Measurements from ENCODE around the gene TRABD2B. TPM values are rescaled to one million over a fixed set of nuclear protein-coding genes. Genes with fewer than 3 reads are reported as not detected.

The TRABD2B gene
- total RNA-seq, 1 experiment from 2014 or later, result not detected

GRCh38 chr1:48031676-48032075, 34.5 kb upstream of the TRABD2B start:
- no peaks in the 10 kb centered on the region for H3K27me3 ChIP-seq (replicated peaks; ENCODE audit: insufficient read depth, low read depth, low read length, poor library complexity)
- no peak overlapping the region for H3K4me3 ChIP-seq (ENCODE audit: low read depth, low read length, poor library complexity, severe bottlenecking)
- H3K4me1 ChIP-seq (ENCODE audit: insufficient read depth, low read length, poor library complexity, severe bottlenecking), result no peaks in the 10 kb centered on the region
- no peaks in the 10 kb centered on the region for H3K36me3 ChIP-seq (ENCODE audit: insufficient read depth, low read length, poor library complexity, severe bottlenecking)
- no peak for DNase-seq (ENCODE audit: low spot score)
- intact Hi-C loops (cut with micrococcal nuclease; ENCODE audit: unreplicated experiment), result no loop called here
- ChIA-PET POLR2A (ENCODE audit: low non-redundant PET) (no interaction called here), CTCF (no interaction called here)
- no peak overlapping the region for H3K27ac ChIP-seq (ENCODE audit: low read depth, low read length, poor library complexity, severe bottlenecking)
- no peak for TF ChIP-seq CTCF (conservative IDR thresholded peaks at IDR 0.05; ENCODE audit: low read depth, low read length)
- no peak for TF ChIP-seq EZH2 (IDR thresholded peaks at IDR 0.05; ENCODE audit: borderline replicate concordance, low read depth, low read length, poor library complexity, severe bottlenecking)
- H3K9me3 ChIP-seq (ENCODE audit: low read depth, low read length, poor library complexity, severe bottlenecking), result no peaks in the 10 kb centered on the region
- BruUV-seq (replicated peaks), result no TSS peak

- TF ChIP-seq CTCF (conservative IDR thresholded peaks at IDR 0.05; ENCODE audit: low read depth, low read length) (no peak), EZH2 (IDR thresholded peaks at IDR 0.05; ENCODE audit: borderline replicate concordance, low read depth, low read length, poor library complexity, severe bottlenecking) (no peak)
- H3K9me3 ChIP-seq (ENCODE audit: low read depth, low read length, poor library complexity, severe bottlenecking), result no peaks in the 10 kb centered on the region
- H3K27me3 ChIP-seq (replicated peaks; ENCODE audit: insufficient read depth, low read depth, low read length, poor library complexity), result no peaks in the 10 kb centered on the region
- ChIA-PET CTCF (no interaction called here), POLR2A (ENCODE audit: low non-redundant PET) (no interaction called here)
- H3K27ac ChIP-seq (ENCODE audit: low read depth, low read length, poor library complexity, severe bottlenecking), result no peak overlapping the region
- no peak for DNase-seq (ENCODE audit: low spot score)
- intact Hi-C loops (cut with micrococcal nuclease; ENCODE audit: unreplicated experiment), result no loop called here
- no peak overlapping the region for H3K4me3 ChIP-seq (ENCODE audit: low read depth, low read length, poor library complexity, severe bottlenecking)
- no peaks in the 10 kb centered on the region for H3K36me3 ChIP-seq (ENCODE audit: insufficient read depth, low read length, poor library complexity, severe bottlenecking)
- no TSS peak for BruUV-seq (replicated peaks)
- H3K4me1 ChIP-seq (ENCODE audit: insufficient read depth, low read length, poor library complexity, severe bottlenecking), result no peaks in the 10 kb centered on the region
Measured at GRCh38 chr1:48030696-48031365, 33.6 kb upstream of the TRABD2B start.

- no peak for DNase-seq (ENCODE audit: low spot score)
- intact Hi-C loops (cut with micrococcal nuclease; ENCODE audit: unreplicated experiment), result no loop called here
- Histone ChIP-seq H3K27me3 (replicated peaks; ENCODE audit: insufficient read depth, low read depth, low read length, poor library complexity) (no peaks in the 10 kb centered on the region), H3K9me3 (ENCODE audit: low read depth, low read length, poor library complexity, severe bottlenecking) (no peaks in the 10 kb centered on the region), H3K4me1 (ENCODE audit: insufficient read depth, low read length, poor library complexity, severe bottlenecking) (peaks cover 2% of the 10 kb centered on the region), H3K36me3 (ENCODE audit: insufficient read depth, low read length, poor library complexity, severe bottlenecking) (no peaks in the 10 kb centered on the region), H3K27ac (ENCODE audit: low read depth, low read length, poor library complexity, severe bottlenecking) (no peak overlapping the region), H3K4me3 (ENCODE audit: low read depth, low read length, poor library complexity, severe bottlenecking) (no peak overlapping the region)
- ChIA-PET POLR2A (ENCODE audit: low non-redundant PET) (no interaction called here), CTCF (no interaction called here)
- TF ChIP-seq EZH2 (IDR thresholded peaks at IDR 0.05; ENCODE audit: borderline replicate concordance, low read depth, low read length, poor library complexity, severe bottlenecking) (no peak), CTCF (conservative IDR thresholded peaks at IDR 0.05; ENCODE audit: low read depth, low read length) (no peak)
- BruUV-seq (replicated peaks), result no TSS peak
Measured at GRCh38 chr1:48030211-48030610, 33.0 kb upstream of the TRABD2B start.

All from A673 (cell line).